Endothelial cell of umbilical vein (primary cell): ENCODE data around the gene PARVA. TPM values are rescaled to one million over a fixed set of nuclear protein-coding genes. Genes with fewer than 3 reads are reported as not detected.
A peak's percentile ranks its signal among the peaks of the same experiment; 100 is the strongest.

Source experiments
- BruUV-seq: library from RNA; stranded (reverse); fragments of 400-500 nt; replicated peaks from 2 replicates; lab custom pipeline; 2021; lab: Mats Ljungman, UMichigan
- CTCF ChIA-PET: fragments of 300-600, 350-600 bp; sonication (Branson Sonifier 250); formaldehyde crosslinking; loops from one replicate; lab custom pipeline; 2021; ENCODE audit warnings: antibody characterized with exemption, inconsistent platforms; lab: Charles Lee
- POLR2A ChIA-PET: fragments of 300-600, 350-600 bp; sonication (Branson Sonifier 250); formaldehyde crosslinking; loops from one replicate; lab custom pipeline; 2021; ENCODE audit warnings: antibody characterized with exemption, inconsistent platforms; lab: Charles Lee
- DNase-seq: peaks from one replicate; pipeline ENCODE4 v3.0.0-alpha.2; 2011; ENCODE audit warnings: low read depth, low spot score
- FAIRE-seq: peaks from 2 replicates; lab custom pipeline; 2011; peaks lifted over from hg19 to GRCh38; lab: Jason Lieb, UNC
- H2AFZ ChIP-seq: 2 replicates; pipeline ENCODE4 v1.6.0; 2012; ENCODE audit warnings: low read depth, low read length, control low read depth, inconsistent platforms
- H3K27ac ChIP-seq: 2 replicates; pipeline ENCODE4 v1.5.1; 2011; ENCODE audit warnings: low read depth, mild to moderate bottlenecking, control low read depth, low read length, moderate library complexity; ENCODE audit not compliant: insufficient read depth
- H3K27me3 ChIP-seq, 2 experiments: 2 replicates each; pipeline versions ENCODE4 v1.6.0 to v1.6.1; 2011; ENCODE audit warnings: low read length in 2 of 2, mixed read lengths in 1 of 2; ENCODE audit not compliant: control insufficient read depth in 2 of 2, insufficient read depth in 2 of 2
- H3K36me3 ChIP-seq, 2 experiments: 2 replicates in 1 of 2; 3 replicates in 1 of 2; pipeline ENCODE4 v1.5.1; 2011; ENCODE audit warnings: low read length in 2 of 2, mild to moderate bottlenecking in 1 of 2, moderate library complexity in 1 of 2; ENCODE audit not compliant: control insufficient read depth in 2 of 2, insufficient read depth in 2 of 2; ENCODE audit errors: extremely low read depth in 1 of 2
- H3K4me1 ChIP-seq: 3 replicates; pipeline ENCODE4 v1.5.1; 2011; ENCODE audit warnings: mild to moderate bottlenecking, low read length; ENCODE audit not compliant: control insufficient read depth, insufficient read depth; ENCODE audit errors: extremely low read depth
- H3K4me2 ChIP-seq: 2 replicates; pipeline ENCODE4 v1.6.1; 2011; ENCODE audit warnings: low read length, control low read depth, mixed read lengths; ENCODE audit not compliant: insufficient read depth
- H3K4me3 ChIP-seq, 3 experiments: fragments of 200-600 bp in 1 of 3; sonication (generic), shearing (Covaris generic) in 1 of 3; replicated peaks in 1 of 3; 2 replicates each; pipeline ENCODE4 v1.5.1; 2011 to 2016; ENCODE audit warnings: control low read depth in 3 of 3, low read length in 3 of 3, mild to moderate bottlenecking in 2 of 3, inconsistent platforms in 1 of 3, low read depth in 1 of 3, moderate library complexity in 1 of 3; ENCODE audit not compliant: insufficient read depth in 1 of 3
- H3K79me2 ChIP-seq: 2 replicates; pipeline ENCODE4 v1.6.0; 2012; ENCODE audit warnings: low read length, inconsistent platforms; ENCODE audit not compliant: control insufficient read depth, insufficient read depth
- H3K9ac ChIP-seq: replicated peaks from 2 replicates; pipeline ENCODE3; 2011; ENCODE audit warnings: low read length, control low read depth; ENCODE audit not compliant: insufficient read depth; ENCODE audit errors: extremely low read depth
- H3K9me1 ChIP-seq: replicated peaks from 3 replicates; pipeline ENCODE4 v1.6.0; 2011; ENCODE audit warnings: mild to moderate bottlenecking, low read length; ENCODE audit not compliant: control insufficient read depth, insufficient read depth; ENCODE audit errors: extremely low read depth
- H3K9me3 ChIP-seq: replicated peaks from 2 replicates; pipeline ENCODE4 v1.5.1; 2012; ENCODE audit warnings: low read length, inconsistent platforms; ENCODE audit not compliant: control insufficient read depth, insufficient read depth
- H4K20me1 ChIP-seq: replicated peaks from 2 replicates; pipeline ENCODE3; 2011; ENCODE audit warnings: mild to moderate bottlenecking, low read length; ENCODE audit not compliant: control insufficient read depth, insufficient read depth; ENCODE audit errors: extremely low read depth
- CTCF ChIP-seq, 2 donors: IDR thresholded peaks; 1 replicate in 1 of 2; 2 replicates in 1 of 2; pipeline ENCODE4 v1.5.1; 2011; ENCODE audit warnings: low read length in 2 of 2, mild to moderate bottlenecking in 2 of 2, moderate library complexity in 2 of 2, control low read depth in 1 of 2, inconsistent platforms in 1 of 2, low read depth in 1 of 2; ENCODE audit not compliant: insufficient read depth in 1 of 2; ENCODE audit errors: extremely low read depth in 1 of 2
- EZH2 ChIP-seq: IDR thresholded peaks from 2 replicates; pipeline ENCODE4 v1.6.1; 2012; ENCODE audit warnings: borderline replicate concordance, low read depth, mild to moderate bottlenecking, moderate library complexity, low read length, inconsistent platforms; ENCODE audit not compliant: severe bottlenecking
- FOS ChIP-seq: IDR thresholded peaks from 2 replicates; pipeline ENCODE4 v1.6.1; 2011; ENCODE audit warnings: mild to moderate bottlenecking, low read length, moderate library complexity, borderline replicate concordance; ENCODE audit not compliant: insufficient read depth
- GATA2 ChIP-seq: IDR thresholded peaks from 2 replicates; pipeline ENCODE4 v1.7.0; 2011; ENCODE audit warnings: low read depth, mild to moderate bottlenecking, moderate library complexity, mixed read lengths, low read length; ENCODE audit not compliant: insufficient read length, insufficient read depth
- JUN ChIP-seq: IDR thresholded peaks from 2 replicates; pipeline ENCODE4 v1.6.1; 2011; ENCODE audit warnings: borderline replicate concordance, low read depth; ENCODE audit not compliant: insufficient read length, insufficient read depth
- MYC ChIP-seq: IDR thresholded peaks from one replicate; pipeline ENCODE4 v1.6.1; 2011; ENCODE audit warnings: mild to moderate bottlenecking, low read depth, low read length
- POLR2A ChIP-seq: IDR thresholded peaks from 2 replicates; pipeline ENCODE4 v1.6.1; 2012; ENCODE audit warnings: low read depth, mild to moderate bottlenecking, control low read depth, low read length
- POLR2AphosphoS5 ChIP-seq: IDR thresholded peaks from 2 replicates; pipeline ENCODE4 v1.6.1; 2012; ENCODE audit warnings: low read depth, mild to moderate bottlenecking, control low read depth, low read length, moderate library complexity; ENCODE audit not compliant: insufficient read depth
- dilution Hi-C: fragments of 300-500 bp; cut with MboI; formaldehyde crosslinking; loops from one replicate; pipeline ENCODE4 v1.15.0; 2019; ENCODE audit warnings: low sequenced_read_pairs; ENCODE audit not compliant: extremely low pct_ligation_motif_present
- intact Hi-C: fragments of 100-400 bp; cut with micrococcal nuclease; formaldehyde crosslinking; loops from one replicate; pipeline ENCODE4 v1.10.0; 2022
- polyA plus RNA-seq, 4 experiments: library from polyadenylated mRNA; depleted of rRNA in 3 of 4; stranded (reverse) in 3 of 4; unstranded in 1 of 4; fragments of >200 nt; gene quantifications; 2 replicates each; pipeline versions ENCODE4 v1.2.1 to v1.2.3, GENCODE V29; 2011 to 2012; ENCODE audit warnings: missing spikeins in 1 of 4
- total RNA-seq: library from RNA; stranded (reverse); gene quantifications from 2 replicates; pipeline ENCODE4 v1.2.3, GENCODE V29; 2021
- TF ChIP-seq, protein P1 (sequence below): IDR thresholded peaks from 2 replicates; pipeline ENCODE4 v1.6.1; 2011; ENCODE audit not compliant: insufficient read depth, insufficient read length

Gene PARVA
- total and polyA plus RNA-seq, 2 donors (not counting 3 experiments of a cell fraction or from before 2014, with no cell fraction given): 40.6 to 104 TPM

DNA sequence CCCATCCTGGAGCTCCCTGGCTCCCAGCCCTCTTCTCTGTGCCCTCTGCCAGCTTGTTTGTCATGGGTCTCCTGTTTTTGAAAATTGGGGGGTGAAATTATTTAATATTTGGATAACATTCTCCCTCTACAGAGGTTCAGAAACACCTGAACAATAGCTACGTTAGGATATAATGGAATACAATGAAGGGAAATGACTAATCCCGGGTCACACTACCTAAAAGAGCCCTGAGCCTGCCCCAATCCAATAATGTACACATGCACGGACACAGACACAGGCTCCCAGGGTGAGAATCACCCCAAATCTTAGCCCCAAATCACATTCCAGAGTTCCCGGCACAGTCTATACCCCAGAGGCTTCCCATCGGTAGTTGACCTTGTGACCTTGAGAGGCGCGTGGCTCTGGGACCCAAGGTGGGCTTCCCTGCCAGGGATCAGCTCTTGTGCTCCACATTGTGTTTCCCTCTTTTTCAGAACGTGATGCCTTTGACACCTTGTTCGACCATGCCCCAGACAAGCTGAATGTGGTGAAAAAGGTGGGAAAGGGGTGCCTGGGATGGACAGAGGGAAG is 135.5 kb downstream of the PARVA start:
- Histone ChIP-seq H3K27me3 (no peaks in the 10 kb centered on the region), H3K9ac (no peak overlapping the region), H4K20me1 (no peaks in the 10 kb centered on the region), H3K79me2 (no peaks in the 10 kb centered on the region), H3K4me3 (no peak overlapping the region), H3K9me1 (no peaks in the 10 kb centered on the region), H3K27ac (peak overlapping the region; percentile 10), H3K9me3 (no peaks in the 10 kb centered on the region), H3K4me1 (peaks cover 17% of the 10 kb centered on the region), H3K4me2 (no peak overlapping the region), H2AFZ (no peak overlapping the region), H3K36me3 (peaks cover 0 to 10% of the 10 kb centered on the region in 2 experiments)
- POLR2A ChIA-PET: no interaction called here
- dilution Hi-C loops (no loop called here), intact Hi-C loops (no loop called here)
- peak; percentile 28 for DNase-seq
- FAIRE-seq: peak; percentile 74
- TF ChIP-seq JUN: peak; percentile 32
- no peak for TF ChIP-seq FOS
- CTCF ChIA-PET: interaction anchor here (1.0 to 1.7 kb wide), 5 partner anchors 9 to 182 kb away, joined by 3 to 4 read pairs (median 4); no protein-coding TSS in a partner anchor
- no TSS peak for BruUV-seq

GRCh38 chr11:12516387-12517105 is 139.2 kb downstream of the PARVA start:
- H2AFZ ChIP-seq: no peak overlapping the region
- TF ChIP-seq EZH2 (no peak), FOS (no peak), POLR2AphosphoS5 (no peak), POLR2A (no peak), GATA2 (no peak), JUN (no peak), CTCF (IDR thresholded peaks at IDR 0.05; ENCODE audit: extremely low read depth in 1 of 2, insufficient read depth in 1 of 2, low read depth in 1 of 2, low read length in 2 of 2) (no peak), MYC (no peak)
- TF ChIP-seq, protein P1, sequence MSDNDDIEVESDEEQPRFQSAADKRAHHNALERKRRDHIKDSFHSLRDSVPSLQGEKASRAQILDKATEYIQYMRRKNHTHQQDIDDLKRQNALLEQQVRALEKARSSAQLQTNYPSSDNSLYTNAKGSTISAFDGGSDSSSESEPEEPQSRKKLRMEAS: no peak
- dilution Hi-C loops: no loop called here
- no peak overlapping the region for H3K27ac ChIP-seq
- DNase-seq (no peak), FAIRE-seq (no peak)
- H3K4me1 ChIP-seq: peaks cover 14% of the 10 kb centered on the region
- no peak overlapping the region for H3K4me2 ChIP-seq
- no peak overlapping the region for H3K9ac ChIP-seq
- H4K20me1 ChIP-seq: no peaks in the 10 kb centered on the region
- H3K9me1 ChIP-seq: no peaks in the 10 kb centered on the region
- H3K9me3 ChIP-seq: no peaks in the 10 kb centered on the region
- no peaks in the 10 kb centered on the region for H3K27me3 ChIP-seq
- H3K79me2 ChIP-seq: no peaks in the 10 kb centered on the region
- peaks cover 2 to 13% of the 10 kb centered on the region in 2 experiments for H3K36me3 ChIP-seq
- no TSS peak for BruUV-seq
- ChIA-PET CTCF (interaction anchor here (0.7 to 1.4 kb wide), 2 partner anchors 18 to 372 kb away, joined by 3 to 5 read pairs; no protein-coding TSS in a partner anchor), POLR2A (no interaction called here)
- intact Hi-C loops: no loop called here
- no peak overlapping the region for H3K4me3 ChIP-seq
